PC-3 (cell line): ENCODE measurements around the gene NEGR1. TPM values are rescaled to one million over a fixed set of nuclear protein-coding genes. Genes with fewer than 3 reads are reported as not detected.

Source experiments
- ATAC-seq: fragments of 200-7000 bp; cut with Tn5 transposase; 2 replicates; pipeline ENCODE4 v1.9.1; 2020; ENCODE audit warnings: mild to moderate bottlenecking, moderate library complexity
- BruUV-seq: library from RNA; stranded (reverse); fragments of 400-500 nt; replicated peaks from 2 replicates; lab custom pipeline; 2021; lab: Mats Ljungman, UMichigan
- CTCF ChIA-PET: fragments of 300-600 bp; sonication (Branson Sonifier 250); formaldehyde crosslinking; loops from one replicate; lab custom pipeline; 2022; ENCODE audit warnings: antibody characterized with exemption; lab: Charles Lee
- POLR2A ChIA-PET: fragments of 300-600 bp; sonication (Branson Sonifier 250); formaldehyde crosslinking; loops from one replicate; lab custom pipeline; 2022; ENCODE audit warnings: antibody characterized with exemption; ENCODE audit not compliant: unreplicated experiment; lab: Charles Lee
- DNase-seq: peaks from one replicate; pipeline ENCODE4 v3.0.0-alpha.2; 2015
- H2AFZ ChIP-seq: fragments of 300-600 bp; sonication (generic); 2 replicates; pipeline ENCODE4 v1.6.0; 2016; ENCODE audit warnings: antibody characterized with exemption, low read length
- H3F3A ChIP-seq: fragments of 300-600 bp; sonication (generic); one replicate; pipeline ENCODE4 v1.6.0; 2017; ENCODE audit warnings: antibody characterized with exemption, low read length, control low read depth, mild to moderate bottlenecking; ENCODE audit not compliant: unreplicated experiment
- H3K27ac ChIP-seq: fragments of 300-600 bp; sonication (generic); 2 replicates; pipeline ENCODE4 v1.5.1; 2016; ENCODE audit warnings: mild to moderate bottlenecking, low read length
- H3K27me3 ChIP-seq: fragments of 300-600 bp; sonication (generic); 2 replicates; pipeline ENCODE4 v1.6.1; 2016; ENCODE audit warnings: low read length, mixed read lengths
- H3K36me3 ChIP-seq: fragments of 300-600 bp; sonication (generic); 2 replicates; pipeline ENCODE4 v1.6.1; 2016; ENCODE audit warnings: low read depth, mixed run types, low read length, mixed read lengths
- H3K4me1 ChIP-seq: fragments of 300-600 bp; sonication (generic); 2 replicates; pipeline ENCODE4 v1.5.1; 2016; ENCODE audit warnings: low read length; ENCODE audit not compliant: insufficient read depth
- H3K4me2 ChIP-seq: fragments of 300-600 bp; sonication (generic); 2 replicates; pipeline ENCODE4 v1.6.0; 2016; ENCODE audit warnings: low read length
- H3K4me3 ChIP-seq: fragments of 300-600 bp; sonication (generic); 2 replicates; pipeline ENCODE4 v1.5.1; 2016; ENCODE audit warnings: mild to moderate bottlenecking, low read length, mixed read lengths
- H3K79me2 ChIP-seq: fragments of 300-600 bp; sonication (generic); 2 replicates; pipeline ENCODE4 v1.6.1; 2017; ENCODE audit warnings: low read length, mixed read lengths
- H3K9ac ChIP-seq: fragments of 300-600 bp; sonication (generic); 2 replicates; pipeline ENCODE4 v1.6.0; 2016; ENCODE audit warnings: mild to moderate bottlenecking, low read length
- H3K9me2 ChIP-seq: fragments of 300-600 bp; sonication (generic); replicated peaks from 2 replicates; pipeline ENCODE4 v1.6.1; 2016; ENCODE audit warnings: mixed run types, low read length, mixed read lengths
- H3K9me3 ChIP-seq: fragments of 300-600 bp; sonication (generic); 2 replicates; pipeline ENCODE4 v1.6.1; 2016; ENCODE audit warnings: low read length, mixed read lengths
- H4K20me1 ChIP-seq: fragments of 300-600 bp; sonication (generic); 2 replicates; pipeline ENCODE4 v1.6.1; 2016; ENCODE audit warnings: low read length, mixed read lengths
- CTCF ChIP-seq: fragments of 300-600 bp; sonication (generic); conservative IDR thresholded peaks from 2 replicates; pipeline ENCODE4 v1.5.1; 2017; ENCODE audit warnings: antibody characterized with exemption, low read depth, mild to moderate bottlenecking, low read length
- EZH2 ChIP-seq: fragments of 300-600 bp; sonication (generic); IDR thresholded peaks from one replicate; pipeline ENCODE4 v1.6.1; 2017; ENCODE audit warnings: antibody characterized with exemption, mild to moderate bottlenecking, low read length; ENCODE audit not compliant: unreplicated experiment
- EZH2phosphoT487 ChIP-seq: fragments of 300-600 bp; sonication (generic); IDR thresholded peaks from 2 replicates; pipeline ENCODE4 v1.6.1; 2018; ENCODE audit warnings: mild to moderate bottlenecking, antibody characterized with exemption, low read length, borderline replicate concordance
- intact Hi-C: fragments of 100-400 bp; cut with micrococcal nuclease; formaldehyde crosslinking; loops from 2 replicates; pipeline ENCODE4 v1.9.0; 2023
- total RNA-seq: library from RNA; depleted of rRNA; stranded (reverse); fragments of >200 nt; gene quantifications from 2 replicates; pipeline ENCODE4 v1.2.3, GENCODE V29; 2014

The NEGR1 gene
- total RNA-seq, 1 experiment from 2014 or later: 3.4 TPM

- Histone ChIP-seq H4K20me1 (no peaks in the 10 kb centered on the region), H3K27me3 (no peaks in the 10 kb centered on the region), H3K36me3 (no peaks in the 10 kb centered on the region), H2AFZ (no peak overlapping the region), H3K4me3 (peak overlapping the region; percentile 21; the same call in 1 of the 2 replicates), H3K4me1 (peaks cover 18% of the 10 kb centered on the region), H3K27ac (peak overlapping the region; percentile 96), H3K9ac (peak overlapping the region; percentile 80), H3K9me2 (no peaks in the 10 kb centered on the region), H3F3A (peaks cover 3% of the 10 kb centered on the region), H3K4me2 (peak overlapping the region; percentile 72), H3K79me2 (no peaks in the 10 kb centered on the region), H3K9me3 (no peaks in the 10 kb centered on the region)
- DNase-seq (peak; percentile 70), ATAC-seq (peak; percentile 83)
- no TSS peak for BruUV-seq
- CTCF ChIA-PET: interaction anchor here (0.6 kb wide), 1 partner anchor 236 kb away, joined by 4 read pairs; no protein-coding TSS in a partner anchor
- TF ChIP-seq EZH2 (no peak), EZH2phosphoT487 (no peak), CTCF (no peak)
- POLR2A ChIA-PET: interaction anchor here (0.6 kb wide), 1 partner anchor 14 kb away, joined by 4 read pairs; no protein-coding TSS in a partner anchor
- intact Hi-C loops: loop anchor here (2.0 kb wide), 1 partner anchor 28 kb away; no protein-coding TSS in a partner anchor
Observed at GRCh38 chr1:71561206-71561605, 721.1 kb downstream of the NEGR1 start.

- CTCF ChIA-PET: no interaction called here
- no TSS peak for BruUV-seq
Observed at GRCh38 chr1:71559880-71560279, 722.5 kb downstream of the NEGR1 start.

More at GRCh38 chr1:71559880-71560279, 722.5 kb downstream of the NEGR1 start:
- TF ChIP-seq EZH2 (no peak), EZH2phosphoT487 (no peak), CTCF (no peak)
- Histone ChIP-seq H3F3A (peaks cover 3% of the 10 kb centered on the region), H3K27ac (no peak overlapping the region), H3K4me1 (peaks cover 18% of the 10 kb centered on the region), H3K27me3 (no peaks in the 10 kb centered on the region), H3K9ac (no peak overlapping the region), H3K79me2 (no peaks in the 10 kb centered on the region), H3K4me3 (no peak overlapping the region), H3K9me3 (no peaks in the 10 kb centered on the region), H3K4me2 (no peak overlapping the region), H3K9me2 (no peaks in the 10 kb centered on the region), H3K36me3 (no peaks in the 10 kb centered on the region), H4K20me1 (no peaks in the 10 kb centered on the region), H2AFZ (no peak overlapping the region)
- POLR2A ChIA-PET: no interaction called here
- no peak for ATAC-seq
- intact Hi-C loops: loop anchor here (2.0 kb wide), 1 partner anchor 27 kb away; no protein-coding TSS in a partner anchor
- no peak for DNase-seq
